Lower lobe of right lung (tissue), 2 donors: ENCODE measurements around the gene IL3. TPM values are rescaled to one million over a fixed set of nuclear protein-coding genes. Genes with fewer than 3 reads are reported as not detected.

Experiments
- ATAC-seq, 2 donors: fragments of 200-7000 bp; cut with Tn5 transposase; one replicate each; pipeline ENCODE4 v1.9.1; 2020 to 2022; ENCODE audit warnings: mild to moderate bottlenecking in 2 of 2, moderate library complexity in 2 of 2
- DNase-seq: peaks from one replicate; pipeline ENCODE4 v3.0.0-alpha.2; 2020
- H3K27ac ChIP-seq: fragments of 200-600 bp; one replicate; pipeline ENCODE4 v1.8.0; 2022
- H3K27me3 ChIP-seq: fragments of 200-600 bp; one replicate; pipeline ENCODE4 v1.8.0; 2022; ENCODE audit warnings: low read depth
- H3K36me3 ChIP-seq: fragments of 200-600 bp; one replicate; pipeline ENCODE4 v1.8.0; 2022; ENCODE audit warnings: mild to moderate bottlenecking
- H3K4me1 ChIP-seq: fragments of 200-600 bp; one replicate; pipeline ENCODE4 v1.8.0; 2022
- H3K4me3 ChIP-seq: fragments of 200-600 bp; one replicate; pipeline ENCODE4 v1.8.0; 2022; ENCODE audit warnings: mild to moderate bottlenecking
- H3K9me3 ChIP-seq: fragments of 200-600 bp; one replicate; pipeline ENCODE4 v1.8.0; 2022
- intact Hi-C: fragments of 100-400 bp; cut with DNase I; formaldehyde crosslinking; loops from one replicate; pipeline ENCODE4 v1.11.0; 2022
- total RNA-seq: library from RNA; stranded (reverse); fragmentation: NEBNext Ultra II Directional; extraction: Animal tissue kit (Norgen Biotek cat#: 25700); gene quantifications from one replicate; pipeline ENCODE4 v1.2.1, GENCODE V29; 2021
- TF ChIP-seq, protein P1 (sequence below): fragments of 200-600 bp; IDR thresholded peaks from one replicate; pipeline ENCODE4 v1.8.0; 2022; ENCODE audit warnings: antibody characterized with exemption, mild to moderate bottlenecking
- donor health status: DM: no; HTN: yes; CAD: no; lungs with severe emphysema.

The IL3 gene
- total RNA-seq, 1 donor from 2014 or later, result not detected

DNA sequence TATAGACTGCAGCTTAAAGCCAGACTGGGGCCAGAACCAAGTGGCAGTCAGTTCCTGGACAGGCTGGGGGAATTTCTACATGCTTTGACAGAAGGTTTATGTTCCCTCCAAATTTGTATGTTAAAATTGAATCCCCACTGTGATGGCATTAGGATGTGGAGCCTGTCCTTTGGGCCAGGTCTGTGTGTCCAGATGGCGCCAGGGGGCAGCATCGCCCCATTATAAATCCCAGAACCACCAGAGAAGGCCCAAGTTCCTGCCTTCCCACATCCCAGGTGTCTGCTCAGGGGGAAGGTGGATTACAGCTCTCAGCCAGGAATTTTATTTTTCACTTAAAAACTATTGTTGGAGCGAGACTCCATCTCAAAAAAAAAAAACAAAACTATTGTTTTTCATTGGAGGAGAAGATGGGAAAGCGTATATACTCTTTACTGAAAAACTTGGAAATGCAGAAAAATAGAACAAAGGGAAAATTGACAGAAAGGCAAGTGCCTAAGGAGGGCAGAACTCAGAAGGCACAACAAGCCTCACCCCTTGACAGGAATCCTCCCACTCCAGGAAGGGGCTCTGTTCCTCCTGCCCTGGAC, 5.0 kb downstream of the IL3 start:
- intact Hi-C loops, result no loop called here
- TF ChIP-seq, protein P1, sequence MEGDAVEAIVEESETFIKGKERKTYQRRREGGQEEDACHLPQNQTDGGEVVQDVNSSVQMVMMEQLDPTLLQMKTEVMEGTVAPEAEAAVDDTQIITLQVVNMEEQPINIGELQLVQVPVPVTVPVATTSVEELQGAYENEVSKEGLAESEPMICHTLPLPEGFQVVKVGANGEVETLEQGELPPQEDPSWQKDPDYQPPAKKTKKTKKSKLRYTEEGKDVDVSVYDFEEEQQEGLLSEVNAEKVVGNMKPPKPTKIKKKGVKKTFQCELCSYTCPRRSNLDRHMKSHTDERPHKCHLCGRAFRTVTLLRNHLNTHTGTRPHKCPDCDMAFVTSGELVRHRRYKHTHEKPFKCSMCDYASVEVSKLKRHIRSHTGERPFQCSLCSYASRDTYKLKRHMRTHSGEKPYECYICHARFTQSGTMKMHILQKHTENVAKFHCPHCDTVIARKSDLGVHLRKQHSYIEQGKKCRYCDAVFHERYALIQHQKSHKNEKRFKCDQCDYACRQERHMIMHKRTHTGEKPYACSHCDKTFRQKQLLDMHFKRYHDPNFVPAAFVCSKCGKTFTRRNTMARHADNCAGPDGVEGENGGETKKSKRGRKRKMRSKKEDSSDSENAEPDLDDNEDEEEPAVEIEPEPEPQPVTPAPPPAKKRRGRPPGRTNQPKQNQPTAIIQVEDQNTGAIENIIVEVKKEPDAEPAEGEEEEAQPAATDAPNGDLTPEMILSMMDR, result peak; percentile 47
- no peak overlapping the region for H3K4me3 ChIP-seq
- no peaks in the 10 kb centered on the region for H3K9me3 ChIP-seq
- DNase-seq (peak; percentile 73), ATAC-seq (peak; percentile 78 to 85)
- no peaks in the 10 kb centered on the region for H3K36me3 ChIP-seq
- H3K27me3 ChIP-seq, result no peaks in the 10 kb centered on the region
- H3K27ac ChIP-seq, result no peak overlapping the region
- peaks cover 7% of the 10 kb centered on the region for H3K4me1 ChIP-seq

DNA sequence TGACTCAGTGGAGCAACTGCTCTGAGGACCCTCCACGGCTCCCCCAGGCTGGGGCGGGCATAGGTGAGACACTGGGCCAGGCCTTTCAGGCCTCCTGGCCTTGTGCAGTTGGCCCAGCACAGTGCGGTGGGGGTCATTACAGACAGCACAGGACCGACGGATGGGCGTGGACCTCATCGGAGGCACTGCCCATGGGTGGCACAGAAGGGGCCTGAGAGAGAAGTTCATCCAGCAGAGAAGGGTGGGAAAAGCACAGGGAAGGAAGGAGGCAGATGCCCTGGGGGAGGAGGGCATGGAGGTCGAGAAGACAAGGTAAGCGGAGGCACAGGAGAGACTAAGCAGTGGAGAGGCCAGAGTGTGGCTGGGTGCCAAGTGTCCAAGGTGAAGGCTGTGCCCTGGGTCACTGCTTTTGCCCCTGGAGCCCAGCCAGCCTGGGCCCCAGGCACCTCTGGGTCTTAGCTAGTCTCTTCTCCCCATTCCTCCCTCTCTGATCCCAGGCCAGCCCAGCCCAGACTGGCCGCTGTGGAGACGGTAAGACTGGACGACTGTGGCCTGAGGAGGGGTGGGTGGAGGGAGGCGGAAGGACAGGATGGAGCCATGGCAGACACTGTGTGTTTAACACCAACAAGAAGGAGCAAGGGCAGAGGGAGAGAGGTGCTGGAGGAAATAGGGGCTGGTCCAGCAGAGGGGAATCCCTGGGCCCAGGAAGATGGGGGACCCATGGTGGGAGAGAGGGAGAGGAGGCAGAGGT, 5.7 kb downstream of the IL3 start:
- no peak for ATAC-seq
- Histone ChIP-seq H3K4me1 (peaks cover 14% of the 10 kb centered on the region), H3K27ac (no peak overlapping the region), H3K27me3 (no peaks in the 10 kb centered on the region), H3K9me3 (no peaks in the 10 kb centered on the region), H3K36me3 (no peaks in the 10 kb centered on the region), H3K4me3 (no peak overlapping the region)
- intact Hi-C loops, result no loop called here
- no peak for DNase-seq
- TF ChIP-seq, protein P1, result no peak

DNA sequence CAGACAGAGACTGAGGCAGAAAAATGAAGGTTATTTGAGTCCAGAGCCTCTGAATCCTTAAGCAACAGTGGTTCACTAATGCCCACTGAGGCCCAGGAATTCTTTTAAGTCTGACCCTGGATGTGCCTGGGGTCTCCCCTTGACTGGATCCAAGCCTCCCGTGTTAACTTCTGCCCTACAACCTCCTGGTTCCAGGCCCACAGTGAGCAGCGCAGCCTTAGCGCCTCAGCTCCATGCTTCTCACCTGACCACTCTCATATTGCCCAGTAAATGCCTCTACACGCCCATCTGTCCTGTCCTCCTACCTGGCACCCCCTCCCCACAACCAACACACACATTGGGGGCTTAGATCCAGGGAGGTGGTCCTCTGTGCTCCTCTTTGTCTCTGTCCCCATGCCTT, 6.4 kb downstream of the IL3 start:
- DNase-seq, result no peak

DNA sequence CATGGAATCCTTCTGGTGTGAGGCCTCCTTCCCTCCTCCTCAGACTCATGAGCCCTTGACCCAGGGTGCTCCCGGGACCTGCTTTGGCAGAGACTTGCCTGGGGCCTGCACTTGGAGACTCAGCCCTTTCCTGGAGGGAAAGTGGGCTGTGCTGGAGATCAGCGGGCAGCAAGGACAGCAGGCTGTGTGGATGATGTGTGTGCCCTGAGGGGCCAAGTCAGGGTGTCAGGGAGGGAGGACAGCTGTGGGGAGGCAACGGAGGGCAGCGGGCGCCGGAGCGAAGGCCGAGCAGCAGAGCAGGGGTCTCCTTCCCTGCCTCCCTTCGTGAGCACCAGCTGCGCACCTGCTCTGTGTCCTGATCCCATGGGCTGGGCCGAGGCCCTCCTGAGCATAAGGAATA, 7.0 kb downstream of the IL3 start:
- Histone ChIP-seq H3K27ac (no peak overlapping the region), H3K4me3 (no peak overlapping the region), H3K36me3 (no peaks in the 10 kb centered on the region), H3K4me1 (peaks cover 24% of the 10 kb centered on the region), H3K27me3 (no peaks in the 10 kb centered on the region), H3K9me3 (no peaks in the 10 kb centered on the region)
- DNase-seq (no peak), ATAC-seq (no peak)
- intact Hi-C loops, result no loop called here
- TF ChIP-seq, protein P1, result no peak

More for the DNA sequence above, 6.4 kb downstream of the IL3 start:
- TF ChIP-seq, protein P1, result no peak
- ATAC-seq, result no peak
- no peaks in the 10 kb centered on the region for H3K9me3 ChIP-seq
- H3K27me3 ChIP-seq, result no peaks in the 10 kb centered on the region
- intact Hi-C loops, result no loop called here
- H3K4me1 ChIP-seq, result peaks cover 18% of the 10 kb centered on the region
- no peaks in the 10 kb centered on the region for H3K36me3 ChIP-seq
- H3K27ac ChIP-seq, result no peak overlapping the region
- H3K4me3 ChIP-seq, result no peak overlapping the region

DNA sequence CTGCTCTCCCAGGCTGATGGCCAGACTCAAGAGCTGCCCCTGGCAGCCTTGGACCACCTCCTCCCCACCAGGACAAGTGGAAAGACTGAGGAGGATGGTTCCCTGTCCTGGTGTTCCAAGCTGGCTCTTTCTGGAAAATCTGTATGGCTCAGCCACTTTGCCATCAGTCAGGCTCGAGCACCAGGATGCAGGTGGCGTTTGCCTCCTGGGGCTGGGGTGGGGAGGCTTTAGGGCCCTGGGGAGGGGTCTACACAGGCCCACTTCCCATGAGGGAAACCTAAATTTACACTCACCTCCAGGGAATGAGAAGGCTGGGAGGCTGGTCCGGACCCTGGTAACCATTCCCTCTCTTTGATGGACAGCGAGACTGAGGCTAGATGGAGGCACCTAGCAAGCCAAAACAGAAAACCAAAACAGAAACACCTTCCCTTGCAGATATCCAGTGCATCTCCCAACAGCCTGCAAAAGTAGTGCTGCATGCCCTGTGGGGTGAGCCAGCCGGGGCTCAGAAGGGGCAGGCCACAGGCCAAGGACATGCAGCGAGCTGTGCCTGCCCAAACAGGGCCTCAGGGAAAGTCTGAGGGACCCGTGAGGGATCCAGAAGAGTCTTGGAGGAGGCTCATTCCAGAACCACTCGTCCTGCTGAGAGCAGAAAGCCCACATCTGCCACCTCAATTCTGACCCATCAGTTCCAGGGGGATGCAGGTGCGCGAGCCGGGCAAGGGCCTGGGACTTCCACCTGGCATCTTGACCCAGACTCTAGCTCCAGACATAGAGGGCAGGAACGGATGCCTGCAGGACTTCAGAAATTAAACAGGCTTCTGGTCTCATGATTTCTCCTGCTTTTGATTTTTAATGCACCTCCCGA, 7.7 kb downstream of the IL3 start:
- TF ChIP-seq, protein P1, result no peak
- Histone ChIP-seq H3K9me3 (no peaks in the 10 kb centered on the region), H3K4me1 (peaks cover 31% of the 10 kb centered on the region), H3K4me3 (no peak overlapping the region), H3K27me3 (no peaks in the 10 kb centered on the region), H3K27ac (no peak overlapping the region), H3K36me3 (no peaks in the 10 kb centered on the region)
- ATAC-seq (no peak), DNase-seq (no peak)
- intact Hi-C loops, result no loop called here
